Sigmoid colon (tissue), 7 donors: ENCODE data around the gene YIPF2. TPM values are rescaled to one million over a fixed set of nuclear protein-coding genes. Genes with fewer than 3 reads are reported as not detected.

ENCODE experiments used
- DNase-seq: peaks from one replicate; pipeline ENCODE4 v3.0.0-alpha.2; 2019
- H3K27ac ChIP-seq, 4 donors: fragments of 200-600 bp; sonication (generic); one replicate each; pipeline ENCODE4 v1.5.1; 2016 to 2019; ENCODE audit warnings: mild to moderate bottlenecking in 1 of 4
- H3K27me3 ChIP-seq, 3 donors: fragments of 200-600 bp; sonication (generic); one replicate each; pipeline ENCODE4 v1.5.1; 2019; ENCODE audit warnings: mild to moderate bottlenecking in 1 of 3
- H3K36me3 ChIP-seq, 4 donors: fragments of 200-600 bp; sonication (generic); one replicate each; pipeline ENCODE4 v1.5.1; 2016 to 2019
- H3K4me1 ChIP-seq, 4 donors: fragments of 200-600 bp; sonication (generic); one replicate each; pipeline ENCODE4 v1.5.1; 2017 to 2019
- H3K4me3 ChIP-seq, 4 donors: fragments of 200-600 bp; sonication (generic); one replicate each; pipeline ENCODE4 v1.5.1; 2017 to 2019; ENCODE audit warnings: mild to moderate bottlenecking in 2 of 4, moderate library complexity in 1 of 4
- H3K9me3 ChIP-seq, 4 donors: fragments of 200-600 bp in 3 of 4; sonication (generic) in 3 of 4; one replicate each; pipeline versions ENCODE4 v1.5.1 to v1.6.1; 2013 to 2019
- CTCF ChIP-seq, 4 experiments: fragments of 450-650 bp in 3 of 4; fragments of 200-600 bp in 1 of 4; IDR thresholded peaks; one replicate each; pipeline ENCODE4 v1.5.1; 2016 to 2019; ENCODE audit warnings: antibody characterized with exemption in 4 of 4, mild to moderate bottlenecking in 3 of 4, moderate library complexity in 2 of 4
- EP300 ChIP-seq, 4 donors: sonication (generic); formaldehyde crosslinking; IDR thresholded peaks; one replicate each; pipeline ENCODE4 v1.6.1; 2017; ENCODE audit warnings: antibody characterized with exemption in 4 of 4
- POLR2A ChIP-seq, 2 donors: fragments of 450-650 bp; IDR thresholded peaks; one replicate each; pipeline ENCODE4 v1.6.1; 2016; ENCODE audit warnings: antibody characterized with exemption in 2 of 2, mild to moderate bottlenecking in 2 of 2, moderate library complexity in 2 of 2
- POLR2AphosphoS5 ChIP-seq, 4 donors: sonication (generic); formaldehyde crosslinking; IDR thresholded peaks; one replicate each; pipeline ENCODE4 v1.6.1; 2017; ENCODE audit warnings: antibody characterized with exemption in 4 of 4
- WGBS, 2 donors: extraction: QIAGEN DNeasy Blood & Tissue Kit; methylation state at CpG; one replicate each; pipeline ENCODE4 v1.1.7; 2013; 5-methylcytosine and 5-hydroxymethylcytosine counted together
- intact Hi-C: fragments of 100-400 bp; cut with DNase I; formaldehyde crosslinking; loops from one replicate; pipeline ENCODE4 v1.15.1; 2023
- polyA plus RNA-seq, 3 donors: library from polyadenylated mRNA; stranded (reverse); fragments of 200-250 nt; gene quantifications; one replicate each; pipeline ENCODE4 v1.2.3, GENCODE V29; 2013
- total RNA-seq, 4 donors: library from RNA; depleted of rRNA; stranded (reverse); fragments of >200 nt; gene quantifications; one replicate each; pipeline ENCODE4 v1.1.0, GENCODE V29; 2016
- donor health status: healthy with polysubstance abuse.
- donor health status: Bipolar disorder and iron deficiency.
- donor health status: healthy.

YIPF2 gene
- total and polyA plus RNA-seq, 7 donors, result 19.4 to 61.3 (median 27.7) TPM

- DNase-seq, result no peak
- H3K4me1 ChIP-seq, result peaks cover 0 to 13% (median 11%) of the 10 kb centered on the region in 4 donors
- no peaks in the 10 kb centered on the region for H3K9me3 ChIP-seq
- intact Hi-C loops, result no loop called here
- H3K4me3 ChIP-seq, result no peak overlapping the region
- no peak for TF ChIP-seq POLR2A (IDR thresholded peaks at IDR 0.05)
- TF ChIP-seq EP300 (IDR thresholded peaks at IDR 0.05), result no peak
- TF ChIP-seq CTCF (IDR thresholded peaks at IDR 0.05), result no peak
- TF ChIP-seq POLR2AphosphoS5 (IDR thresholded peaks at IDR 0.05), result no peak
- WGBS, 2 donors, result 94 to 95% methylated on average over 8 of the region's 8 CpGs
- no peaks in the 10 kb centered on the region for H3K36me3 ChIP-seq
- H3K27ac ChIP-seq, result no peak overlapping the region
- no peaks in the 10 kb centered on the region for H3K27me3 ChIP-seq
These were observed 42.8 kb upstream of the YIPF2 start for GRCh38 chr19:10971107-10971726.

GRCh38 chr19:10968527-10969135, 40.2 kb upstream of the YIPF2 start:
- WGBS, 2 donors, result 24 to 41% methylated on average over 10 of the region's 10 CpGs
- DNase-seq, result no peak
- TF ChIP-seq POLR2AphosphoS5 (IDR thresholded peaks at IDR 0.05) (no peak), POLR2A (IDR thresholded peaks at IDR 0.05) (no peak), EP300 (IDR thresholded peaks at IDR 0.05) (no peak), CTCF (IDR thresholded peaks at IDR 0.05) (no peak)

GRCh38 chr19:10966809-10967208, 38.4 kb upstream of the YIPF2 start:
- Histone ChIP-seq H3K36me3 (no peaks in the 10 kb centered on the region), H3K27ac (no peak overlapping the region), H3K4me1 (peaks cover 0 to 23% (median 12%) of the 10 kb centered on the region in 4 donors), H3K27me3 (no peaks in the 10 kb centered on the region), H3K4me3 (no peak overlapping the region), H3K9me3 (no peaks in the 10 kb centered on the region)
- no peak for DNase-seq
- no peak for TF ChIP-seq CTCF (IDR thresholded peaks at IDR 0.05)
- no peak for TF ChIP-seq POLR2A (IDR thresholded peaks at IDR 0.05)
- no peak for TF ChIP-seq POLR2AphosphoS5 (IDR thresholded peaks at IDR 0.05)
- no peak for TF ChIP-seq EP300 (IDR thresholded peaks at IDR 0.05)
- 90 to 91% methylated on average over 8 of the region's 8 CpGs for WGBS, 2 donors
- intact Hi-C loops, result no loop called here

More at GRCh38 chr19:10968527-10969135, 40.2 kb upstream of the YIPF2 start:
- Histone ChIP-seq H3K4me1 (peaks cover 0 to 5% (median 0%) of the 10 kb centered on the region in 4 donors), H3K4me3 (no peak overlapping the region), H3K27me3 (no peaks in the 10 kb centered on the region), H3K27ac (peak overlapping the region in 1 of 4 donors; percentile 31), H3K9me3 (no peaks in the 10 kb centered on the region), H3K36me3 (no peaks in the 10 kb centered on the region)
- intact Hi-C loops, result no loop called here

GRCh38 chr19:10965398-10965797, 37.0 kb upstream of the YIPF2 start:
- 84 to 86% methylated on average over 6 of the region's 6 CpGs for WGBS, 2 donors
- H3K9me3 ChIP-seq, result no peaks in the 10 kb centered on the region
- H3K4me1 ChIP-seq, result peaks cover 0 to 23% (median 13%) of the 10 kb centered on the region in 4 donors
- no peaks in the 10 kb centered on the region for H3K36me3 ChIP-seq
- no peak overlapping the region for H3K4me3 ChIP-seq
- DNase-seq, result no peak
- no peak for TF ChIP-seq EP300 (IDR thresholded peaks at IDR 0.05)
- TF ChIP-seq POLR2A (IDR thresholded peaks at IDR 0.05), result no peak
- no peak for TF ChIP-seq POLR2AphosphoS5 (IDR thresholded peaks at IDR 0.05)
- TF ChIP-seq CTCF (IDR thresholded peaks at IDR 0.05), result no peak
- no peaks in the 10 kb centered on the region for H3K27me3 ChIP-seq
- H3K27ac ChIP-seq, result no peak overlapping the region
- intact Hi-C loops, result no loop called here
